Bronchial epithelial cell (primary cell): ENCODE measurements around the gene AQP12A. TPM values are rescaled to one million over a fixed set of nuclear protein-coding genes. Genes with fewer than 3 reads are reported as not detected.

Experiments used
- DNase-seq: peaks from one replicate; pipeline ENCODE4 v3.0.0-alpha.2; 2010; ENCODE audit warnings: low read depth
- FAIRE-seq: peaks from 2 replicates; lab custom pipeline; 2011; peaks lifted over from hg19 to GRCh38; lab: Jason Lieb, UNC
- H3K27me3 ChIP-seq: 2 replicates; pipeline ENCODE4 v1.5.1; 2011; ENCODE audit warnings: low read length; ENCODE audit not compliant: control insufficient read depth, insufficient read depth
- H3K36me3 ChIP-seq: 2 replicates; pipeline ENCODE4 v1.5.1; 2011; ENCODE audit warnings: low read length; ENCODE audit not compliant: control insufficient read depth, insufficient read depth
- H3K4me3 ChIP-seq: 2 replicates; pipeline ENCODE4 v1.5.1; 2011; ENCODE audit warnings: mild to moderate bottlenecking, low read depth, low read length, control low read depth
- CTCF ChIP-seq: IDR thresholded peaks from 2 replicates; pipeline ENCODE4 v1.5.1; 2011; ENCODE audit warnings: mild to moderate bottlenecking, moderate library complexity, low read length, control low read depth, inconsistent platforms; ENCODE audit not compliant: insufficient read depth, severe bottlenecking
- total RNA-seq: library from RNA; depleted of rRNA; stranded (reverse); fragments of >200 nt; gene quantifications from 2 replicates; pipeline ENCODE4 v1.2.1, GENCODE V29; 2014

AQP12A gene
- total RNA-seq, 1 donor from 2014 or later = not detected

DNA sequence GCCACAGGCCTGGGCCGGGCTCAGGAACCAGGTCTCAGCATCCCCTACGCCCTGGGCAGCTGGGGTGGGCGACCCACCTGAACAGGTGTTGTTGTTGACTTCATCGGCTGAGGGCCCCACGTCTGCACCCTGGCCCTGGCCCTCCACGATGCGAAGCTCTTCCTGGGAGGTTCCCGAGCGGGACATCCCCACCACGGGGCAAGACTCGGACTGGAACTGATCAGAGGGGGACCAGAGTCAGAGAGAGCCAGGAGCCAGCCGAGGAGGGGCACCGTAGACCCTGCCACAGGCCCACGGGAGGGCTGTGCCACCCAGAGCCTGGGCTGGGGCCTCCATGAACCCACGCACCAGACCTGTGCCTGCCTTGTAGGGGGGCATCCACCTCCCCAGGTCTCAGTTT lies 54.3 kb downstream of the AQP12A start:
- H3K27me3 ChIP-seq = no peaks in the 10 kb centered on the region
- no peaks in the 10 kb centered on the region for H3K36me3 ChIP-seq
- no peak for TF ChIP-seq CTCF
- DNase-seq = no peak
- no peak for FAIRE-seq
- H3K4me3 ChIP-seq = no peak overlapping the region

DNA sequence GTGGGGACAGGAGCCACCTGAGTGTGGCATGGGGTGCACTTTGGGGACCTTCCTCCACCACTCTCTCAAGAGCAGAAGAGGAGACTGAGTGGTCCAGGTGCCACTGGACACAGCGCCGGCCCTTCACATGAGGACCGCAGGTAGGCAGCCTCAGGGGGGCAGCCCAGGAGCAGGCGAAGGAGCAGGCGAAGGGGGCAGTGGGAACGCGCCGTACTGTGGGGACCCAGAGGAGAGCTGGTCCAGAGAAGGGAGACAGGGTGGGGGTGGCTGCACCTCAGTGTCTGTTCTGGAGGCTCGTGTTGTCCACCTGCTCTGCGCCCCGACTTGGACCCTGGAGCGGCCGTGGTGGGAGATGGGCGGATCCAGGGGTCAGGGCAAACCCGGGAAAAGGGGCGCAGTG lies 55.0 kb downstream of the AQP12A start:
- no peak for TF ChIP-seq CTCF
- no peak overlapping the region for H3K4me3 ChIP-seq
- DNase-seq = no peak
- no peaks in the 10 kb centered on the region for H3K27me3 ChIP-seq
- no peak for FAIRE-seq
- H3K36me3 ChIP-seq = no peaks in the 10 kb centered on the region

DNA sequence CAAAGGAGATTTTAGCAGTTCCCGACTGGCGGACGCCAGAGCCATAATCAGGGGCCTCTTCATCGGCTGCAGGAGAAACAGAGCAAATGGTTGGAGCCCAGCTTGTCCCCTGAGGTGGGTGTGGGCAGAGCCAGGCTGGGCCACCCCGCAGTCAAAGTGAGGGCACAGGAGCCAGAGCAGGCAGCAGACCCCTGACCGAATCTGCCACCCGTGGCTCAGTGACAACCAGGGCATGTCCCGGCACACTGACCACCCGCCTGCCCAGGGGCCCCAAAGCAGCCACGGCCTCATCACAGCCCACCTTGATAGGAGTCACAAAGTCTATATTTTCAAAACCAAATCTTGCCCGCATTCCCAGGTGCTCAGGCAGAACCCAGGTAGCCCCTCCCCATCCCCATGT lies 55.6 kb downstream of the AQP12A start:
- no peak for TF ChIP-seq CTCF
- no peak overlapping the region for H3K4me3 ChIP-seq
- no peak for DNase-seq
- H3K27me3 ChIP-seq = no peaks in the 10 kb centered on the region
- FAIRE-seq = no peak
- H3K36me3 ChIP-seq = no peaks in the 10 kb centered on the region

Other genes starting within 250 kb of the AQP12A start
- gene ANKMY1, start 133.9 kb upstream of the AQP12A start, total RNA-seq = 10.8 and 15.8 TPM in 2 replicates
- 1.9 and 2.1 TPM in 2 replicates for gene DUSP28, start 131.5 kb upstream of the AQP12A start, total RNA-seq
- gene RNPEPL1, start 123.4 kb upstream of the AQP12A start, total RNA-seq = 10.8 and 12.3 TPM in 2 replicates
- 13.4 and 22.4 TPM in 2 replicates for gene CAPN10, start 105.1 kb upstream of the AQP12A start, total RNA-seq
- gene GPR35, start 66.4 kb upstream of the AQP12A start, total RNA-seq = 0.26 and 0.38 TPM in 2 replicates
- gene AQP12B, start 9.0 kb upstream of the AQP12A start, total RNA-seq = not detected in 2 replicates
- not detected in 2 replicates for gene KIF1A, start 128.4 kb downstream of the AQP12A start, total RNA-seq
- not detected in 2 replicates for gene AGXT, start 177.0 kb downstream of the AQP12A start, total RNA-seq
- 0.53 and 5.1 TPM in 2 replicates for gene MAB21L4, start 204.3 kb downstream of the AQP12A start, total RNA-seq
- gene CROCC2, start 214.5 kb downstream of the AQP12A start, total RNA-seq = 0.26 TPM in 1 of 2 replicates, not detected in the other